DOHH2 (cell line): Measurements from ENCODE around the gene CILP.

Source experiments
- CTCF ChIP-seq: fragments of 200-600 bp; sonication (generic); IDR thresholded peaks from one replicate; pipeline ENCODE4 v1.5.1; 2014; ENCODE audit warnings: antibody characterized with exemption, mild to moderate bottlenecking, low read depth, low read length; ENCODE audit not compliant: poor library complexity, severe bottlenecking
- EZH2phosphoT487 ChIP-seq: fragments of 200-600 bp; sonication (generic); IDR thresholded peaks from 2 replicates; pipeline ENCODE4 v1.6.1; 2017; ENCODE audit warnings: borderline replicate concordance, mild to moderate bottlenecking, antibody characterized with exemption, low read length, moderate library complexity, mixed read lengths

- no peak for TF ChIP-seq CTCF
- no peak for TF ChIP-seq EZH2phosphoT487
Measured at GRCh38 chr15:65211482-65211982, 259 bp upstream of the CILP start.
